Heart right ventricle (tissue), 16 donors: ENCODE results near the gene FCER2. TPM values are rescaled to one million over a fixed set of nuclear protein-coding genes. Genes with fewer than 3 reads are reported as not detected.

Experiments
- ATAC-seq, 8 donors: fragments of 200-7000 bp; cut with Tn5 transposase; one replicate each; pipeline ENCODE4 v1.9.1; 2020; ENCODE audit warnings: mild to moderate bottlenecking in 8 of 8, moderate library complexity in 8 of 8, moderate number of reproducible peaks in 1 of 8
- DNase-seq, 2 donors: peaks; one replicate each; pipeline ENCODE4 v3.0.0-alpha.2; 2020
- H3K27ac ChIP-seq, 10 donors: fragments of 200-600 bp; sonication (generic) in 2 of 10; one replicate each; pipeline versions ENCODE4 v1.5.0 to v1.8.0; 2020 to 2022; ENCODE audit warnings: mild to moderate bottlenecking in 3 of 10
- H3K27me3 ChIP-seq, 7 donors: fragments of 200-600 bp; one replicate each; pipeline ENCODE4 v1.8.0; 2021 to 2022; ENCODE audit warnings: mild to moderate bottlenecking in 2 of 7
- H3K36me3 ChIP-seq, 9 donors: fragments of 200-600 bp; sonication (generic) in 1 of 9; one replicate each; pipeline versions ENCODE4 v1.5.0 to v1.8.0; 2020 to 2022; ENCODE audit warnings: mild to moderate bottlenecking in 2 of 9
- H3K4me1 ChIP-seq, 9 donors: fragments of 200-600 bp; sonication (generic) in 1 of 9; one replicate each; pipeline versions ENCODE4 v1.5.0 to v1.8.0; 2020 to 2022; ENCODE audit warnings: mild to moderate bottlenecking in 4 of 9
- H3K4me3 ChIP-seq, 10 donors: fragments of 200-600 bp; sonication (generic) in 2 of 10; one replicate each; pipeline versions ENCODE4 v1.5.0 to v1.8.0; 2020 to 2022; ENCODE audit warnings: mild to moderate bottlenecking in 7 of 10, moderate library complexity in 2 of 10
- H3K9me3 ChIP-seq, 11 donors: fragments of 200-600 bp in 10 of 11; sonication (generic) in 2 of 11; one replicate each; pipeline versions ENCODE4 v1.5.0 to v1.8.0; 2013 to 2022; ENCODE audit warnings: mild to moderate bottlenecking in 2 of 11, control low read depth in 1 of 11, moderate library complexity in 1 of 11
- WGBS, 2 donors: extraction: QIAGEN DNeasy Blood & Tissue Kit; methylation state at CpG; one replicate each; pipeline ENCODE4 v1.1.7; 2013; ENCODE audit warnings: inconsistent platforms in 1 of 2; 5-methylcytosine and 5-hydroxymethylcytosine counted together
- intact Hi-C, 10 donors: fragments of 100-400 bp; cut with DNase I; formaldehyde crosslinking; loops; one replicate each; pipeline versions ENCODE4 v1.11.1 to v1.14.2; 2022
- polyA plus RNA-seq, 2 donors: library from polyadenylated mRNA; stranded (reverse); fragments of 200-250 nt; gene quantifications; one replicate each; pipeline ENCODE4 v1.2.3, GENCODE V29; 2013
- total RNA-seq, 10 donors: library from RNA; stranded (reverse); fragmentation: NEBNext Ultra II Directional in 3 of 10; extraction: Animal tissue kit (Norgen Biotek cat#: 25700) in 3 of 10; gene quantifications; one replicate each; pipeline versions ENCODE4 v1.2.1 to v1.2.4, GENCODE V29; 2021 to 2023
- TF ChIP-seq, protein P1 (sequence below), 9 donors: fragments of 200-600 bp; sonication (generic) in 2 of 9; IDR thresholded peaks; one replicate each; pipeline versions ENCODE4 v1.5.0 to v1.8.0; 2021 to 2022; ENCODE audit warnings: antibody characterized with exemption in 9 of 9, mild to moderate bottlenecking in 5 of 9, moderate library complexity in 1 of 9
- donor health status: Arrhythmogenic right ventricular cardiomyopathy.
- donor health status: ischemic (EF 13 %, LVEDD 7.1; RV severe dilation, severe dysfunction).
- donor health status: healthy with polysubstance abuse.
- donor health status: DM: no; HTN: yes; CAD: no.
- donor health status: DM: no; HTN: no; CAD: no.
- donor health status: ischemic (EF 25% LVEDD 6.9; RV normal size, moderate dysfunction).
- donor health status: ischemic (EF 25% LVEDD 5.7; RV mildly dilated, moderate dysfunction).
- donor health status: healthy.
- donor health status: DM: yes; HTN: yes; CAD: no.
- donor health status: Ischemic cardiomyopathy.
- donor health status: ischemic (EF 35%, LVEDD 5.7; RV mildly dilated, moderate dysfunction).
- donor health status: nonischemic (EF 11% LVEDD 7.7; RV severe dilation, severe dysfunction).
- donor health status: DM: yes; HTN: yes; CAD: no.
- donor health status: PGD.
- donor health status: ischemic (EF 29% LVEDD 5.4; RV normal size, mild dysfunction).
- donor health status: nonischemic (EF 23%, LVEDD 6.1; RV moderate dilation, normal function).

Gene FCER2
- total and polyA plus RNA-seq, 12 donors: 0.13 to 1.0 (median 0.44) TPM; not detected in 5

DNA sequence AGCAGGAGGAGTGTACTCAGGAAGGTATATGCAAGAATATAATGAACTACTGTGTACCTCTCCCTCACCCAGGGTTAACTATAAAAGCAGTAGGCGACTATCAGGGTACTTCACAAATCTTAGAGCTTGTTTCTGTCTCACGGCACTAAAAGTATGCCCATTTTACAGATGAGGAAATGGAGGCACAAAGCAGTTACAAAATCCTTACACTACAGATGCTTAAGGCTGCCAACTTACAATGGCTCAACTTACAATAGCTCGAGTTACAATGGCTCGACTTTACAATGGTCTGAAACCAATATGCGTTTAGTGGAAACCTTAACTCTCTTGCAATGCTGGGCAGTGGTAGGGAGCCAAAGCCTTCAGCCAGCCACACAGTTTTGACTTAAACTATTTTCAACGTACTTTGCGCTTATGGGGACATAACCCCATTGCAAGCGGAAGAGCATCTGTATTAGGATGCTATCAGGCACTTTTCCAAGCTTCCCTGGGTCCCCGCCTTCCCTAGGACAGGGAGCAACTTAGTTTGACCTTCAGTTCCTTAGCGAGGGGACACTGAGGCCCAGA is 4.1 kb downstream of the FCER2 start:
- WGBS, 2 donors: 79 to 85% methylated on average over 10 of the region's 10 CpGs
- ATAC-seq (no peak), DNase-seq (no peak)
- no peak overlapping the region for H3K4me3 ChIP-seq
- peaks cover 0 to 5% (median 0%) of the 10 kb centered on the region in 9 donors for H3K4me1 ChIP-seq
- peaks cover 4 to 70% (median 50%) of the 10 kb centered on the region in 7 donors for H3K27me3 ChIP-seq
- TF ChIP-seq, protein P1, sequence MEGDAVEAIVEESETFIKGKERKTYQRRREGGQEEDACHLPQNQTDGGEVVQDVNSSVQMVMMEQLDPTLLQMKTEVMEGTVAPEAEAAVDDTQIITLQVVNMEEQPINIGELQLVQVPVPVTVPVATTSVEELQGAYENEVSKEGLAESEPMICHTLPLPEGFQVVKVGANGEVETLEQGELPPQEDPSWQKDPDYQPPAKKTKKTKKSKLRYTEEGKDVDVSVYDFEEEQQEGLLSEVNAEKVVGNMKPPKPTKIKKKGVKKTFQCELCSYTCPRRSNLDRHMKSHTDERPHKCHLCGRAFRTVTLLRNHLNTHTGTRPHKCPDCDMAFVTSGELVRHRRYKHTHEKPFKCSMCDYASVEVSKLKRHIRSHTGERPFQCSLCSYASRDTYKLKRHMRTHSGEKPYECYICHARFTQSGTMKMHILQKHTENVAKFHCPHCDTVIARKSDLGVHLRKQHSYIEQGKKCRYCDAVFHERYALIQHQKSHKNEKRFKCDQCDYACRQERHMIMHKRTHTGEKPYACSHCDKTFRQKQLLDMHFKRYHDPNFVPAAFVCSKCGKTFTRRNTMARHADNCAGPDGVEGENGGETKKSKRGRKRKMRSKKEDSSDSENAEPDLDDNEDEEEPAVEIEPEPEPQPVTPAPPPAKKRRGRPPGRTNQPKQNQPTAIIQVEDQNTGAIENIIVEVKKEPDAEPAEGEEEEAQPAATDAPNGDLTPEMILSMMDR (IDR thresholded peaks at IDR 0.05): no peak
- intact Hi-C loops: loop anchor here in 1 of 10 donors (10.0 kb wide), 1 partner anchor 97 kb away; no protein-coding TSS in a partner anchor
- no peak overlapping the region for H3K27ac ChIP-seq
- H3K9me3 ChIP-seq: no peaks in the 10 kb centered on the region
- H3K36me3 ChIP-seq: no peaks in the 10 kb centered on the region

DNA sequence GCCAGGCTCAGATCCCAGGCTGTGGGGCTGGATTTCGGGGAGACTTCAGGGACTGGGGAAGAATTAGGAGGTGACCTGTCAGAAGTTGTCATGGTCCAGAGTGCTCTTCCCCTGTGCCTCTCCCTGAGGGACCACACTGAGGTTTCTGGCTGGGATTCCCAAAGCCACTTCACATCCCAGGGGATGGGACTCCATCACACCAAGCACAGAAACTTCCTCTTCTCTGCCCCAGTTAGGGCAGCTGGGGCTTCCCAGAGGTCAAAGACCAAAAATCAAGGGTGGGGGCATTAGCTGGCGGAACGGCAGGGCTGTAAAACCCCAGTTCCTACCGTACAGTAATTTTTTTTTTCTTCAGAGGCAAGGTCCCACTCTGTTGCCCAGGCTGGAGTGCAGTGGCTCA is 7.4 kb downstream of the FCER2 start:
- H3K27ac ChIP-seq: no peak overlapping the region
- DNase-seq: no peak
- TF ChIP-seq, protein P1 (IDR thresholded peaks at IDR 0.05): no peak
- 54 to 68% methylated on average over 4 of the region's 4 CpGs for WGBS, 2 donors
- ATAC-seq: no peak
- no peak overlapping the region for H3K4me3 ChIP-seq
- H3K36me3 ChIP-seq: no peaks in the 10 kb centered on the region
- H3K27me3 ChIP-seq: peaks cover 4 to 62% (median 38%) of the 10 kb centered on the region in 7 donors
- intact Hi-C loops: loop anchor here in 1 of 10 donors (10.0 kb wide), 1 partner anchor 100 kb away; no protein-coding TSS in a partner anchor
- peaks cover 0 to 3% (median 0%) of the 10 kb centered on the region in 9 donors for H3K4me1 ChIP-seq
- no peaks in the 10 kb centered on the region for H3K9me3 ChIP-seq

- H3K4me1 ChIP-seq: no peaks in the 10 kb centered on the region
- no peaks in the 10 kb centered on the region for H3K36me3 ChIP-seq
- 70 to 71% methylated on average over 13 of the region's 13 CpGs for whole genome bisulfite sequencing, 2 donors
- ATAC-seq (no peak), DNase-seq (no peak)
- H3K4me3 ChIP-seq: no peak overlapping the region
- H3K9me3 ChIP-seq: no peaks in the 10 kb centered on the region
- TF ChIP-seq, protein P1 (IDR thresholded peaks at IDR 0.05): no peak
- H3K27ac ChIP-seq: no peak overlapping the region
- intact Hi-C loops: loop anchor here in 1 of 10 donors (10.0 kb wide), 1 partner anchor 102 kb away; no protein-coding TSS in a partner anchor
- peaks cover 4 to 50% (median 25%) of the 10 kb centered on the region in 7 donors for H3K27me3 ChIP-seq
These were observed 9.4 kb downstream of the FCER2 start for GRCh38 chr19:7692417-7693088.

GRCh38 chr19:7691497-7691896 is 10.4 kb downstream of the FCER2 start:
- Histone ChIP-seq H3K9me3 (no peaks in the 10 kb centered on the region), H3K27me3 (peaks cover 0 to 39% (median 17%) of the 10 kb centered on the region in 7 donors), H3K4me3 (no peak overlapping the region), H3K4me1 (no peaks in the 10 kb centered on the region), H3K27ac (no peak overlapping the region), H3K36me3 (no peaks in the 10 kb centered on the region)
- intact Hi-C loops: loop anchor here in 1 of 10 donors (10.0 kb wide), 1 partner anchor 103 kb away; no protein-coding TSS in a partner anchor
- DNase-seq (no peak), ATAC-seq (no peak)
- TF ChIP-seq, protein P1 (IDR thresholded peaks at IDR 0.05): no peak
